ENCODE measurements around the gene ADH1A.

DNA sequence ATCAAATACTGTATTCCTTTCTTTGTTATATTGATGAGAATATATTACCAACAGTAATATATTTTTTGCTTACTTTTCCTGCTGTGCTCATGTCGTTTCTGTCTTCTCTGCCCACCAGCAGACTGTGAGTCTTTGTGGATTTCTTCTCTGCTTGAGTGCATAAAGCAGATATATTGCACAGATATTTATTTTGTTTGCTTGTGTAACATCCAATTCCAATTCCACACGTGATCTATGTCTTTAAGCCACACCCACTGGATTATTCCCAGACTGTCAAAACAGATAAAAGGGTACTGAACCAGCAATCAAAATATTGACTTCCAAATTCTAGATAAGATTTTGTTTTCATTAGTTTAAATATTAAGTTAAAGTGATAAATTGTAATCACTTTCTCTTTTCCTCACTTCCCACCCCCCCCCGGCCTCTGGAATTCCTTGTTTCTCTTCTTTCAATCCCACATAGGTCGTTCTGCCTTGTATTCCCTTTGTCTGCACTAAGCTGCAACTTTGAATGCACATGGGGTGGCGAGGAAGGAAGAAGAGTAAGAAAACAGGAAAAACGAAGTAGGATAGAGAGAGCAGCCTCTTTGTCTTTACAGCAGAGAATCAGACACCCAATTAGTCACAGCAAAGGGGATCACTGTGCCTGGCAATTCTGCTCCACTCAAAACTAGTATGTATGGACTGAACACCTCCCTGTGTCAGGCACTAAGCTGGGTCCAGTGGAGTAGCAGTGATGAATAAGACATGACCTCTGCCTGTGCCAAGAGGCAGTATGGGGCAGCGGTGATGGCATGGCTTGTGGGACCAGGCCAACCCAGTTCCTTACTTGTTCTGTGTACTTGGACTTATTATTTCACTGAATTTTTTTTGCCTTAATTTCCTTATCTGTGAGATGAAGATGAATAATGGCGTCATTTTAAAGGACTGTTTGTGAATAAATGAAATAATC is 30.7 kb upstream of the ADH1A start, which contains the start of gene ADH1B:
- TF ChIP-seq, protein P1, sequence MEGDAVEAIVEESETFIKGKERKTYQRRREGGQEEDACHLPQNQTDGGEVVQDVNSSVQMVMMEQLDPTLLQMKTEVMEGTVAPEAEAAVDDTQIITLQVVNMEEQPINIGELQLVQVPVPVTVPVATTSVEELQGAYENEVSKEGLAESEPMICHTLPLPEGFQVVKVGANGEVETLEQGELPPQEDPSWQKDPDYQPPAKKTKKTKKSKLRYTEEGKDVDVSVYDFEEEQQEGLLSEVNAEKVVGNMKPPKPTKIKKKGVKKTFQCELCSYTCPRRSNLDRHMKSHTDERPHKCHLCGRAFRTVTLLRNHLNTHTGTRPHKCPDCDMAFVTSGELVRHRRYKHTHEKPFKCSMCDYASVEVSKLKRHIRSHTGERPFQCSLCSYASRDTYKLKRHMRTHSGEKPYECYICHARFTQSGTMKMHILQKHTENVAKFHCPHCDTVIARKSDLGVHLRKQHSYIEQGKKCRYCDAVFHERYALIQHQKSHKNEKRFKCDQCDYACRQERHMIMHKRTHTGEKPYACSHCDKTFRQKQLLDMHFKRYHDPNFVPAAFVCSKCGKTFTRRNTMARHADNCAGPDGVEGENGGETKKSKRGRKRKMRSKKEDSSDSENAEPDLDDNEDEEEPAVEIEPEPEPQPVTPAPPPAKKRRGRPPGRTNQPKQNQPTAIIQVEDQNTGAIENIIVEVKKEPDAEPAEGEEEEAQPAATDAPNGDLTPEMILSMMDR (IDR thresholded peaks at IDR 0.05): no peak
- peak in 1 of 3 donors; percentile 17 for TF ChIP-seq POLR2A (IDR thresholded peaks at IDR 0.05)
